VCaP (cell line): Measurements from ENCODE around the gene CCDC33.

Experiments
- H3K27ac ChIP-seq: fragments of 450-650 bp; 2 replicates; pipeline ENCODE4 v1.5.1; 2017
- CTCF ChIP-seq: fragments of 450-650 bp; conservative IDR thresholded peaks from 2 replicates; pipeline ENCODE4 v1.5.1; 2017; ENCODE audit warnings: mild to moderate bottlenecking, moderate library complexity

The CCDC33 gene

GRCh38 chr15:74337607-74338211 lies 101.6 kb downstream of the CCDC33 start:
- TF ChIP-seq CTCF: no peak
- no peak overlapping the region for H3K27ac ChIP-seq

GRCh38 chr15:74338676-74339075 lies 102.5 kb downstream of the CCDC33 start:
- H3K27ac ChIP-seq: no peak overlapping the region

GRCh38 chr15:74339371-74339770 lies 103.2 kb downstream of the CCDC33 start:
- no peak overlapping the region for H3K27ac ChIP-seq

More at GRCh38 chr15:74338676-74339075, 102.5 kb downstream of the CCDC33 start:
- TF ChIP-seq CTCF: no peak

DNA sequence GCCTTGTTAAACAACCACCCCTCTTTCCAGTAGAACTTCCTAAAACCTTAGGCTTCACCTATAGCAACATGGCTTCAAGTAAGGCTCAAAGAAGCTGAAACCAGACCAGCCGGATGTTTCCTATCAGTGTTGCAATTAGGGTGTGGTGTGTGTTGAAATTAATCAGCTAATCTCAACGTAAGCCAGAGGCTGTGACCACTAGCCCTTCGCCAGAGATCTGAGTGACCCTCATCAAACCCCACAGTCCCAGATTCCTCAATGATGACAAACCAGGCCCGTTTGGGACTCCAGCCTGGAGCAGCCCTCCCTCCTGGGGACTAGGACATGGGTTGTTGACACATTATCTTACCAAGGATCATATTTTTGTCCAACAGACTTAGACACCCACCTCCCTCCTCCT lies 104.0 kb downstream of the CCDC33 start:
- no peak overlapping the region for H3K27ac ChIP-seq
- TF ChIP-seq CTCF: no peak

More at GRCh38 chr15:74339371-74339770, 103.2 kb downstream of the CCDC33 start:
- no peak for TF ChIP-seq CTCF

GRCh38 chr15:74343127-74343796 lies 107.1 kb downstream of the CCDC33 start:
- no peak for TF ChIP-seq CTCF

DNA sequence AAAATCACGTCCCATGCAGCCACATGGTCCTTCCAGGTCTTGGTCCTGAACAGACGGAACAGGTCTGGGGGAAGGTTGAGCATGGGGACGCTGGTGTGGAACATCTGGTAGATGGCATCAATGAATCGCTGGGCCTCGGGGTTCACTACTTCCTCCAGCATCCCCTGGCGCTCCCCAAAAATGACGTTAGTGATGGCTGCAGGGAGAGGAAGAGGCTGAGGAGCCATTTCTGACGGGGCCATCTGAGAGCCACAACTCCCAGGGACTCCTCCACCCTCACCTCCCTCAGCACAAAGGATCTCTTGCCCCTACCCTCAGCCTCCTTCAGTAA lies 107.6 kb downstream of the CCDC33 start:
- H3K27ac ChIP-seq: no peak overlapping the region
- no peak for TF ChIP-seq CTCF

More at GRCh38 chr15:74343127-74343796, 107.1 kb downstream of the CCDC33 start:
- no peak overlapping the region for H3K27ac ChIP-seq

- no peak overlapping the region for H3K27ac ChIP-seq
- no peak for TF ChIP-seq CTCF
These were observed 108.9 kb downstream of the CCDC33 start for GRCh38 chr15:74345051-74345450.
